ENCODE measurements around the gene NMUR1. TPM values are rescaled to one million over a fixed set of nuclear protein-coding genes. Genes with fewer than 3 reads are reported as not detected.

Gene NMUR1, protein sequence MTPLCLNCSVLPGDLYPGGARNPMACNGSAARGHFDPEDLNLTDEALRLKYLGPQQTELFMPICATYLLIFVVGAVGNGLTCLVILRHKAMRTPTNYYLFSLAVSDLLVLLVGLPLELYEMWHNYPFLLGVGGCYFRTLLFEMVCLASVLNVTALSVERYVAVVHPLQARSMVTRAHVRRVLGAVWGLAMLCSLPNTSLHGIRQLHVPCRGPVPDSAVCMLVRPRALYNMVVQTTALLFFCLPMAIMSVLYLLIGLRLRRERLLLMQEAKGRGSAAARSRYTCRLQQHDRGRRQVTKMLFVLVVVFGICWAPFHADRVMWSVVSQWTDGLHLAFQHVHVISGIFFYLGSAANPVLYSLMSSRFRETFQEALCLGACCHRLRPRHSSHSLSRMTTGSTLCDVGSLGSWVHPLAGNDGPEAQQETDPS
- 0.24 TPM in 1 of 2 replicates, not detected in the other for total RNA-seq

GRCh38 chr2:231530099-231531011, at the start of gene NMUR1:
Gene NMUR1 (minus strand): TSS chr2:231530445. CDS start chr2:231530361, 84 bp downstream.

Other genes with a start within 250 kb of the NMUR1 start
- 0.80 and 1.3 TPM in 2 replicates for gene B3GNT7, start 134.7 kb downstream of the NMUR1 start, total RNA-seq
- 92.0 and 113 TPM in 2 replicates for gene NCL, start 66.0 kb downstream of the NMUR1 start, total RNA-seq
- gene TEX44, start 62.4 kb upstream of the NMUR1 start, total RNA-seq: not detected in 2 replicates
- 655 and 888 TPM in 2 replicates for gene PTMA, start 178.1 kb upstream of the NMUR1 start, total RNA-seq

Data from epithelial cell of alveolus of lung (primary cell).